GDM1 (cell line): Measurements from ENCODE around the gene MOK.
"Not testable (repeated sequence)": the region's sequence is repeated elsewhere in the genome, so short reads cannot be mapped to it uniquely, and the experiment has no call there.

Experiments used
- DNase-seq: peaks from one replicate; lab custom pipeline; 2025; lab: John Stamatoyannopoulos, UW

The MOK gene

DNA sequence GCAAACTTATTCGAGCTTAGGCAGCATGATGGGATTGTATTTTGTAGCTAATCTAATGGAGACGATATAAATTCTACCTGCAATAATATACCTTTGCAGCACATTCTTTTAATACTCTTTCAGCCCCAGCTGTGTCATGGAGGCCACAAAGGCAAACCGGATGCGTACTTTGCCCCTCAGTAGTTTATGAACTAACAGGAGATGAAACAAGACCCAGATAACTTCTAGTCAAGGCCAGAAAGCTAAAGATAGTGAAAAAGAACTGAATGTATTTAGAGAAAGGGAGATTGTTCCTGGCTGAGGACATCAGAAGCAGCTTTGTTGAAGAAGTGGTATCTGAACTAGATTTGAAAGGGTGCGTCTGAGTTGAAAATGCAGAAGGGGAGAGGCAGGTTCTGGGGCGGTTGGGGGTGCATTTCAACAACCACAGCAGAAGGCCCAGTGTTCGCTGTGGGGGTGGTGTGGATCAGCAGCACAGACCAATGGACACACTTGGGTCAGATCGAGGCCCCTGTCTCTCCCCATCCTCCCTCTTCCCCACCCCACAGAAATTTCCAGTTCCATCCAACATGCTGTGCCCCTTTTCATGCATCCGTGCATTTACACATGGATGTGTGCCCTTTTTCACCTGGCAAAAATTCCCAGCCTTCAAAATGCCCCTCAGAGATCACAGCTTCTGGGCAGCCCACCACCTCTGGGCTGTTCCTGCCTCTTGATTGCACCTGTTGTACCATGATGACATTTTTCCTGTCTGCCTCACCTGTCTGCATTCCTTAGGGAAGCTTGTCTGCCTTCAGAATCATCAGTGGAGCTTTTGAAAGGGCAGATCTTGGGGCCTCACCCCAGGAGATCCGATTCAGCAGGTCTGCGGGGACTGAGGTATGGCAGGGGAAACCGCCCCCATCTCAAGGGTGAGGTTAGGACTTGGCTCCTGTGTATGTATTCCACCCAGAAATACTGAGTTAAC is 16.8 kb upstream of the MOK start:
- no peak for DNase-seq

DNA sequence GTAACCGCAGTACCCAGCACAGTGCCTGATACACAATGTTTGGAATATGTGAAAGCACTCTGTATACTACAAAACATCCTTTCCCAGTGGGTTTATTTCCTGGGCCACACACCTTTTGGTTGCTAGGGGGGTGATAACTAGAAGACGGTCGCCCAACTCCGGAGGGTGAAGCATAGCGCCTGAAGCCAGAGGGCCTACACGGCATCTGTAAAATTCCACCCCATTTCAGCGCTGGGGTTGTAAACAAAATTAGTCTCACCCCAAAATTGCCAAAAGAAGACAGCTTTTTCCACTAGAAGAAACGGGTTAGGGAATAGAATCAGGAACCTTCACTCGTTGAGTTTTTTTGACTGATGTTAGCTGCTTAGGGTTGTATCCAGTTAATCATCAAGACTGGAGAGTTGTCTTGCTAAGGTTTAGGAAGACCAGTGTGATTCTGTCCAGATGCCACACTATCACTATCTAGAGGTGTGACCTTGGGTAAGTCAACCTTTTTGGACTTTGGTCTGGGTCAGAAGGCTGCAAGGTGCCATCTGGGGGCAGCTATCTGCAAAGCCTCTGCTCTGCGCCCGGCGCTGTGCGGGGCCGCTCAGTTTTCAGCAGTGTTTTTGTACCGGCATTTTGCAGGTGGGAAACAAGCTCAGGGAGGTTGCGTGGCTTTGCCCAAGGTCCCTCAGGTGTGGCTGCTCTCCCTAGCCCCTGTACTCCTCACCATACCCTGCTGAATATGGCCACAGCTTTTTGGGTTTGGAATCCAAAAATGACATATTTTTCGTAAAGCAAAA is 15.9 kb upstream of the MOK start:
- no peak for DNase-seq

DNA sequence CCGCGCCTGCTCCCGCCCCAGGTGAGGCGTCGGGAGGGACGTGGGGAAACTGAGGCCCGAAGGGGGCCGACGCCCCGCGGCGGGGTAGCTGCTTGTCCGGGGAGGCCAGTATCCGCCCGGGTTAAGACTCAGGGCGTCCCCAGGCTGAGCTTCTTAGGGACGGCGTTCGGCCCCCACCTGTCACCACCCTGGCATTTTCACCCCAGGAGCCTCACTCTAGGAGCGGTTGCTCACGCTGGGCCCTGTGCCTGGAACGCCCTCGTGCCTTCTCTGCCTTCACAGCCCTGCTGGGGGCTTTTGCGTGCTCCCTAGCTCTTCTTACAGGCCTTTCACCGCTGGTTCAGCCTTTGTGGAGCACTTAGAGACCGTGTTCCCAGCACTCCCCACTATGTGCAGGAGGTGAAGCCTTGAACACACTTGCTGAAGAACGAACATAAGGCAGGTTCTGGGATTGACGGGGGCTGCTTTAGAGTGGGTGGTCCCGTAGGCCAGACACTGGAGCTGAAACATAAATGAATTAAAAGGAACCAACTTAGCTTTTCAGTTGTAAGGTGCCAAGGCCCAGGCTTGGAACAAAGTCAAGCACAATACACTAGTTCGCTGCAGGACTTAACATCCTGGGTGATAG is 15.2 kb upstream of the MOK start:
- DNase-seq: no peak

DNA sequence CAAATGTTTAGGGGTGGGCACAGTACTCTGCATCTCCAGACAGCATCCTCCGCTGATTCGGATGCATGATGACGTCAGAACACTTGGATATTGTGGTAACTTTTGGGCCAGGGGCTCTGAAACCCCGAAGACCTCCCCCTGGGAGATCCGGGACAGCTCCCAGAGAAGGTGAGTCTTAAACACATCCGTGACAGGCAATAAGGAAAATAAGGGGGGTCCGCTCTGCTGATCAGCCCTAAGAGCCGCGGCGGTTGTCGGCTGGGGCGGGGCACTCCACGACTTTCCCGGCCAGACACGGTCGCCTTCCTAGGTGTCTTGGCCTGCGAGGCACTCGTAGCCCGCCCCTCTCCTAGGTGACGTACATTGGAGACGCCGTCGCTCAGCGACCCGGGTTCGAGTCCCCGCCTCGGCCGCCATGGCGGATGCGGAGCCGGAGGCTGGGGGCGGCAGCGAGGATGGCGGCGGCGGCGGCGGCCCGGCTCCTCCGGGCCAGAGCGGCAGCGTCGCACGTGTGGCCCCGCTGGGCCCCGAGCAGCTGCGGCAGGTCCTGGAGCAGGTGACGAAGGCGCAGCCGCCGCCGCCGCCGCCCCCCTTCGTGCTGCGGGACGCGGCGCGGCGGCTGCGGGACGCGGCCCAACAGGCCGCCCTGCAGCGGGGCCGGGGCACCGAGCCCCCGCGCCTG is 14.5 kb upstream of the MOK start, which contains the start of gene ZNF839:
Gene ZNF839 (plus strand): TSS at position 396 of the 682 bp plus-strand sequence. CDS start 20 bp downstream, at position 416.
- DNase-seq: peak; percentile 84

DNA sequence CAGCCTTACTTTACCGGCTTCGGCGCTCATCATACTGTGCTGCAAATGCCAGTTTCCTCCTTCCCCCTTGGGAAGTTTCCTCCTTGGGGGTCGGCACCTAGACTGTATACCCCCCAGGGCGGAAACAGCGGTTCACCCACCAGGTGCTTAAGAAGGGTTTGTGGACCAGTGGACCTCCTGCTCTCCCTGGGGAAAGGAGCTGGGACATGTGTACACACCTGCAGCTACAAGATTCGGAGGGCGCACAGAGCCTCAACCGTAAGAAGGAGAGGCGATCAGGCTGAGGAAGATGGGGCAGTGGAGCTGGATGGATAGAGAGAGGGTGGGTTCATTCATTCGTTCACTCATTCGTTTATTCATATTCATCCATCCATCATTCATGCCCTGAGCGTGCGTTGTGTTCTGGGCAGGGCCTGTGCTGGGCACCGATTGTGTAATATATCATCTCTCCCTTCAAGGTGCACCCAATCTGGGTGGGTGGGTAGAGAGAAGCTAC is 13.9 kb upstream of the MOK start:
- no peak for DNase-seq

DNA sequence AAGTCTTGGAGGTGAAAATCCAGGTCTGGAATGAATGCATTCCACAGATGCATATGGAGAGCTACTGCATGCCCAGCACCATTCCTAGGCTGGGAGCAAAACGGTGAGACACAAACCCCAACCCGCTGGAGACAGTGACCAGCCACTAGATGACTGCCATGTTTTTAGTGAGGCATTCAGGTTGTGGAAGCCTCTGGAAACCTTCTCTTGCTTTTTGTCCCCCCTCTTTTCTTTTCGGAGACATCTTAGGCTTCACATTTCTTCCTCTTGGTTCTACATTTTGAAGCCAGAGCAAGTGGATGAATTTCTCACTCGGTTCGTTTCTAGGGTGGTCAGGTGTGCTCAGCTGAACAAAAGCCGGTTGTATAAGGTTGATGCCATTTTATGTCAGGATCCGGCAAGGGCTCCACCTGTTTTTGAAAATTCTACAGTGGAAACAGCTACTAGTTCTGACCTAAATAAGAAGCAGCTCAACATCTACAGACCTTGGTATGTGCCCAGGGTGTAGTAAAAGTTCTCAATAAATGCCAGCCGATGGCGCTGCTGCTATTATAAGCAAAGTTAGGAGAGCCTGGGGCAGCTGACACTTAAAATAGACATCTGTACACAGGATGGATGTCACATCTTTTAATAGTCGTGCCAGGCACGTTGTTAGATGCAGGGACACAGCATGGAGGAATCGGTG is 12.7 kb upstream of the MOK start:
- DNase-seq: peak; percentile 29

DNA sequence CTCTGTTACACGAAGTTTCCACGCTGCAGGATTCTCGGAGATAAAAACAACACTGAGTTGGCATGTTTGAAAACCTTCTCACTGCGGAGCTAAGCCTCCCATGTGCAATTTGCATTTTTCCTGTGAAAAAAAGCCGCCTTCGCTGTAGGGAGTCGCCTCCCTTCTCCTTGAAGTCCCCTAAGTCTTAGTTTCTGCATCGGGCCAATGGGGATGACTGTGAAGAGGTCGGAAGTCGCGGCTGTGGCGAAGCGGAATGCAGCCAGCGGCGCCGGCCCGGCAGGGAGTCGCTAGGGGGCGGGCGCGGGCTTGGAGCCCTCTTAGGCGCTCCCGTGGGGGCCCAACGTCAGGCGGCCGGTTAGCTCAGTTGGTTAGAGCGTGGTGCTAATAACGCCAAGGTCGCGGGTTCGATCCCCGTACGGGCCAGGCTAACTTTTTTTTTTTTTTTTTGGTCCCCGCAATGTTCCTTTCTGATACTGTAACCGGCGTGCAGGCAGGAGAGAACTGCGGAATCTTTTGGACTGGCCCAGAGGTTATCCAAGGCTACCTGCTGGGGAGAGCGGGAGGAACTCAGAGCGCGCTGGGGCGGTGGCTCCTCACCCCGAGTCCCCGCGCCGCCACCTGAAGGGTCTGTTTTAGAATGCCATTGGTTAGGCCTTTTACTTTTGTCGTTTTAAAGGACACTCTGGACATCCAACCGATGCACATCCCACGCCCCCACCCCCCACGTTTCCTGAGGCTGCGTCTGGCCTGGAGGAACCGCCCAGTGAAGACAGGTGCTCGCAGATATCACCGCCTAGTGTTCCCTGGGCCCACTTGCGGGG is 12.0 kb upstream of the MOK start:
- peak; percentile 85 for DNase-seq

DNA sequence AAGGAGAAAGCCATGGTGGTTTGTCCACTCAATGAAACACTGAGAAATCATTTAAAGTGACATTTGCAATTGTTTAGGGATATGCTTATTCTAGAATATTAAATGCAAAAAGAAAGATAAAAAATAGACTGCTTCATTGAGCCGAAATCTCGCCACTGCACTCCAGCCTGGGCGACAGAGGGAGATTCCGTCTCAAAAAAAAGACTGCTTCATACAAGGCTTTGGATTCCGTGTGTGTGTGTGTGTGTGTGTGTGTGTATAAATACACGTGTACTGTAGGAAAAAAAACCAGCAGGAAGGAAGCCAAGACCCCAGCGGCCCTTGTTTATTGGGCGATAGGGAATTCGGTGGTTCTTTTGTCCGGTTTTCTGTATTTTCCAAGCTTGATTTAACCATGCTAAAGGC is 11.4 kb upstream of the MOK start:
- DNase-seq: peak; percentile 30

DNA sequence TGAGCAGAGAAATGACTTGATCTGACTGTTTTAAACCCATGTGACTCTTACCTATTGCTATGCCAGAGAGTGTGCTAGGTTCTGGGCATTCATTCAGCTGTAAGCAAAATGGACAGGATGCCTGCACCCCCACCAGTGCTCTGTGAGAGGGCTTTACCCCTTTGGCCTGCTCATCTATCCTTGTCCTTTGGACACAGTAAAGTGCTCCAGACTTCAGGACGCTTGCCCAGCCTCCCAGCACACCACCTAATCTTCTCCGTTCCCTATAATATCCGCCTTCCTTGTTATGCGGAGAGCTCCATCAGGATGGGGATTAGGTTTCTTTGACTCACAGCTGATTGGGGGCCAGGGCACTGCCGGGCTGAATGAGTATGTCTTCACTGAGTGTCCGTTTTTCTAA is 10.2 kb upstream of the MOK start:
- no peak for DNase-seq

DNA sequence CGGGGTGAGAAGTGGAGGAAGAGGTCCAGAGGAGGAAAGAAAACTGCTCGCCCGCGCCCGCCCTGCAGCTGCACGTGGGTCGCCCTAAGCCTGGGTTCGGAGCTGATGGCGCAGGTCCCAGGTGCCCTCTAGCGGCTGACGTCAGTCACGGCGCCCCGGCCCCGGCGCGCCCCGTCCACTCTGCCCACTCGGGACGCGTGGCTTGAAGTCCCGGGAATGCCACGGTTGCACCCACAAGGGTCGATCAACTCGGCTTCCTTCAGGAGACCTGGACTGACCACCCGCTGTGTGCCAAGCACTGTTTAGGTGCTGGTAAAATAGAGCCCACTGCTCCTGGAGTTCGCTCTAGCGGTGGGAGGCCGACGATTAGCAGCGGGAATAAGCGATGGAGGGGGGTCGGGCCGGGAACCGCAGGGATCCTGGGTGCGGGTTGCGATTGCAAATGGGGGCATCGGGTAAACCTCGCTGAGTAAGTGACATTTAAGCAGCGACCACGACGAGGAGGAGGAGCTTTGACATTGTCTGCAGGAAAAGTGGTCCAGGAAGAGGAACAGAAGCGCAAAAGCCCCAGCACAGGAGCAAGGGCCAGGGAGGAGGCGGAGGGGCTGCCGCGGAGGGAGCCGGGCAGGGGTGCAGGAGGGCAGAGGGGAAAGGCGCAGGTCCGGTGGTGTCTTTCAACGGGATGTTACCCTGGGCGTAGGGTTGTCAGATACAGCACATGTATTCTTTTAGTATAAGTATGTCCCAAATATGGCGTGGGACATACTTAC is 9.5 kb upstream of the MOK start:
- peak; percentile 71 for DNase-seq

DNA sequence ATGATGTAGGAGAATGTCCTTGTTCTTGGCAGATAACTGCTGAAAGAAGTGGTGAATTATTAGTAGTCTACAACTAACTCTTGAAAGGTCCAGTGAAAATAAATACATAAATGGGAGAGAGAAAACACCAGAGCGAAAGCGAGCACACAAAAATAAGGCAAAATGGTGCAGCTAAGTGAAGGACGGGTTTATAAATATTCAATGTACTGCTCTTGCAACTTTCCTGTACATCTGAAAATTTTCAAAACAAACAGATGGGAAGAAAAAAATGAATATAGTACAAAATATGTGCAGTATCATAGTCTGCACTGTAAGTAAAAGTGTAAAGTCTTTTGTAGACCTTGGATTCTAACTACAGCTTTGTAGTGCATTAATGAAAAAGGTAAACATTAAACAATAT is 1.3 kb downstream of the MOK start:
- no peak for DNase-seq

DNA sequence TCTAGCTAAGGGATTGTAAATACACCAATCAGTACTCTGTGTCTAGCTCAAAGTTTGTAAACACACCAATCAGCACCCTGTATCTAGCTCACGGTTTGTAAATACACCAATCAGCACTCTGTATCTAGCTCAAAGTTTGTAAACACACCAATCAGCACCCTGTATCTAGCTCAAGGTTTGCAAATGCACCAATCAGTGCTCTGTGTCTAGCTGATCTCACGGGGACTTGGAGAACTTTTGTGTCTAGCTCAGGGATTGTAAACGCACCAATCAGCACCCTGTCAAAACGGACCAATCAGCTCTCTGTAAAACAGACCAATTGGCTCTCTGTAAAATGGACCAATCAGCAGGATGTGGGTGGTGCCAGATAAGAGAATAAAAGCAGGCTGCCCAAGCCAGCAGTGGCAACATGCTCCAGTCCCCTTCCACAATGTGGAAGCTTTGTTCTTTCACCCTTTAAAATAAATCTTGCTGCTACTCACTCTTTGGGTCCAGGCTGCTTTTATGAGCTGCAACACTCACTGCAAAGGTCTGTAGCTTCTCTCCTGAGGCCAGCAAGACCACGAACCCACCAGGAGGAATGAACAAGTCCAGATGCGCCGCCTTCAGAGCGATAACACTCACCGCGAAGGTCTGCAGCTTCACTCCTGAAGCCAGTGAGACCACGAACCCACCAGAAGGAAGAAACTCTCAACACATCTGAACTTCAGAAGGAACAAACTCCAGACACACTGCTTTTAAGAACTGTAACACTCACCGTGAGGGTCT is 6.5 kb downstream of the MOK start:
- DNase-seq: not testable (repeated sequence)

DNA sequence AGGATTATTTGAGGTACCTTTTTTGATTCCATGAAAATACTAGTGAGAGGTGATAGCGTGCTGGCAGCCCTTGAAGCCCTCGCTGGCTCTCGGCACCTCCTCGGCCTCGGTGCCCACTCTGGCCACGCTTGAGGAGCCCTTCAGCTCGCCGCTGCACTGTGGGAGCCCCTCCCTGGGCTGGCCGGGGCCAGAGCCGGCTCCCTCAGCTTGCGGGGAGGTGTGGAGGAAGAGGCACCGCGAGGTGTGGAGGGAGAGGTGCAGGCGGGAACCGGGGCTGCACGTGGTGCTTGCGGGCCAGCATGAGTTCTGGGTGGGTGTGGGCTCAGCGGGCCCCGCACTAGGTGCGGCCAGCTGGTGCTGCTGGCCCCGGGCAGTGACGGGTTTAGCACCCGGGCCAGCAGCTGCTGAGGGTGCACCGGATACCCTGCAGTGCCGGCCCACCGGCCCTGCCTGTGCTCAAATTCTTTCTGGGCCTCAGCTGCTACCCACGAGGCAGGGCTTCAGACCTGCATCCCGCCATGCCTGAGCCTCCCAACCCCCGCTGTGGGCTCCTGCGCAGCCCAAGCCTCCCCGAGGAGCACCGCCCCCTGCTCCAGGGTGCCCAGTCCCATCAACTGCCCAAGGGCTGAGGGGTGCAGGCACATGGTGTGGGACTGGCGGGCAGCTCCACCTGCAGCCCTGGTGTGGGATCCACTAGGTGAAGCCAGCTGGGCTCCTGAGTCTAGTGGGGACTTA is 7.4 kb downstream of the MOK start:
- DNase-seq: no peak

DNA sequence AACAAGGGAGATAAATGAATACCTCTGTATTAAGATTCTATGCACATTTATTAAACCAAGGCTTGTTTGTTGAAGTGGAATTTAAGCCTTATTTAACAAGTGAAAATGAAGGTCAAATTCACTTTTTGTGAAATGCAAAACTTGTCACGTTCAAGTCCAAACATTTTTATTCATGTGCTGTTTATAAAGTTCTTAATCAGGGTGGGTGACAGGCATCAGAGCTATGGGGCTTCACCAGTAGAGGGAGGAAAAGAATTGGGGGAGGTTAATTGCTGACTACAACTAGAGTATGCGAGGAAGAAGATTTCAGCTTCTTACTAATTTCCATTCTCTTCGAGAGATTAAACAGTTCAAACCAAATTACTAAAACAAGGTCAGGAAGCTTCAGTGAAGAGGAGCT is 9.7 kb downstream of the MOK start:
- DNase-seq: no peak

DNA sequence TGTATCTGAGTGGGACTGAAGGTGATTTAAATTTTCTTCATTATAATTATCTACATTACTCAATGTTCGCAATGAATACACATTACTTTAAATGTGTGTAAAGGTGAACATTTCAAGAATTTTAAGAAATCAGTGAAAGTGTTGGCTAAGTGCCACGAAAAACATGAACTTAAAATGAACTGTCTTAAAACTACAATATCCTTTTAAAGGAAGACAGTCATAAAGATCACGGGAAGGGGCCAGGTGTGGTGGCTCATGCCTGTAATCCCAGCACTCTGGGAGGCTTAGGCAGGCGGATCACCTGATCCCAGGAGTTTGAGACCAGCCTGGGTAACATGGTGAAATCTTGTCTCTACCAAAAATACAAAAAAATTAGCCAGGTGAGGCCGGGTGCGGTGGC is 11.2 kb downstream of the MOK start:
- no peak for DNase-seq

DNA sequence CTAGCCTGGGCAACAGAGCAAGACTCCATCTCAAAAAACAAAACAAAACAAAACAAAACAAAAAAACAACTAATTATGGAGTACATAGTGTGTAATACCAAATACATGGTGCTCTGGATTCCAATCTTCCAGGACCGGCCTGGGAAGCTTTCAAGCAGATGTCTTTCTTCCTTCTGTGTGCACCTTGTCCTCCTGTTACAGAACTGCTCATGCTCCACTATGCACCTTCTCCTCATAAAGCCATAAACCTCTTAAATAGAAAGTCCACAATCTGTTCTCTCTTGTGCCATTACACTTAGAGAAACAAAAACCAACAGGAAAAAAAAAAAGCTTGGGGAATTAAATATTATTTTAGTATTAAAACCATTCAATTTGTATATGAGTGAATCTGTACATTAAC is 12.5 kb downstream of the MOK start:
- no peak for DNase-seq

DNA sequence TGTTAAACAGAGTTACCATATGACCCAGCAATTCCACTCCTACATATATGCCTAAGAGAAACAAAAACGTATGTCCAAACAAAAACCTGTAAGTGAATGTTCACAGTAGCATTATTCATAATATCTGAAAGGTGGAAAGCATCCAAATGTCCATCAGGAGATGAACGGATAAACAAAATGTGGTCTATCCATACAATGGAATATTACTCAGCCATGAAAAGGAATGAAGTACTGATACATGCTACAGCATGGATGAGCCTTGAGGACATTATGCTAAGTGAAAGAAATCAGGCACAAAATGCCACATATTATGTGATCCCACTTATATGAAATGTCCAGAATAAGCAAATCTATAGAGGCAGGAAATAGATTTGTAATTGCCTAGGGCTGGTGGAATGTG is 16.8 kb downstream of the MOK start:
- DNase-seq: no peak

DNA sequence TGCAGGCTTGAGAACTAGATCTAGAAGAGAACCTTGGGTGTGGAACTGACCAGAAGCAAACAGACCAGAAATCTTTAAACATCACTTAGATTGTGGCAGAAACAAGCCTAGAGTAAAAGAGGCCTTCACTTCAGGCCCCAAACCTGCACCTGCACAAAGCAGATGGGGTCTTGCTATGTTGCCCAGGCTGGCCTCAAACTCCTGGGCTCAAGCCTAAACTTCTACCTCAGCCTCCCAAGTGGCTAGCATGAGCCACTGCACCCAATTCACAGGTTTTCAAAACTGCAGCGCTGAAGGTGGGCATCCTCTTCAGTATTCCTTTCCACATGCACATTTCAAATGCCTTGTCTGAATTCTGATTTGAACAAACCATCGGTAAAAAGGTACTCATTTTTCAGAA is 19.9 kb downstream of the MOK start:
- no peak for DNase-seq
